Activated CD8-positive, alpha-beta memory T cell treated with anti-CD3 and anti-CD28 coated beads, Interleukin-2, amount 50 U/mL, for 48 hours (primary cell): ENCODE results near the gene CEP295NL.
"Not testable (repeated sequence)": the region's sequence is repeated elsewhere in the genome, so short reads cannot be mapped to it uniquely, and the experiment has no call there.

Source experiments
- DNase-seq: peaks from one replicate; pipeline ENCODE4 v3.0.0-alpha.2; 2020

The CEP295NL gene

DNA sequence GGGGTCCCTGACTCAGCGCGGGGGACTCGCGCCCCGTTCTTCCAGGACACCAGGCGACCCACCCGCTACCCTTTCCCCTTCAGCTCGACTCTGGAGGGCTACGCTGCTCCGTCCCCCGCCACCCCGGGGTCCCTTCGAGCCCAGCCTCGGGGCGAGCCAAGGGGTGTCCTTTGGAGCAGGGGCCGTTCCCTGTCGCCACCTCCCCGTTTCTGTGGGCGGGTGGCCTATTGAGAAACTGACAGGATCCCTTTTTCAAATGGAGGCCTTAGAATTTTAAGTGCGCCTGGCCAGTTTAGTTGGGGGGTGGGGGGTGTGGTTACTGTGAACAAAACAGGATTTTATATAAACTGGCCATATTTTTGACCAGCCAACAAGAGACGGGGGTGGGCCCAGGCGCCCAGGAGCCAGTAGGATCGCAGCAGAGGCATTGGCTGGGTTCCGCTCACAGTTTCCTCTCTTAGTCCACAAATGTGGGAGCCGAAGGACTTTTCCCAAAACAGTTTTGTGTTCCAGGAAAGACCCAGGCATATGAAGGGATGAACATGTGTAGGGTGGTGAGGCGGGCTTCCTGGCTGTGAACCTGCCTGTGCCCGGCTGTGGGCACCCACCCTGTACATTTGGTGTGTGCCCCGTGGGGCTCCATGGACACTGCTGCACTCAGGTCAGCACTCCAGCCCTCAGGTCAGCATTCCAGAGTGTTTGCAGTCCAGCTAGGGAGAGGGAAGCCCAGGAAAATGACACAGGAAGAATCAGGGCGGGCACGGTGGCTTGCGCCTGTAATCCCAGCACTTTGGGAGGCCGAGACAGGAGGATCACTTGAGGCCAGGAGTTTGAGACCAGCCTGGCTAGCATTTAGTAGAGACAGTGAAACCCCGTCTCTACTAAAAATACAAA, 22.9 kb upstream of the CEP295NL start:
- DNase-seq, result no peak

DNA sequence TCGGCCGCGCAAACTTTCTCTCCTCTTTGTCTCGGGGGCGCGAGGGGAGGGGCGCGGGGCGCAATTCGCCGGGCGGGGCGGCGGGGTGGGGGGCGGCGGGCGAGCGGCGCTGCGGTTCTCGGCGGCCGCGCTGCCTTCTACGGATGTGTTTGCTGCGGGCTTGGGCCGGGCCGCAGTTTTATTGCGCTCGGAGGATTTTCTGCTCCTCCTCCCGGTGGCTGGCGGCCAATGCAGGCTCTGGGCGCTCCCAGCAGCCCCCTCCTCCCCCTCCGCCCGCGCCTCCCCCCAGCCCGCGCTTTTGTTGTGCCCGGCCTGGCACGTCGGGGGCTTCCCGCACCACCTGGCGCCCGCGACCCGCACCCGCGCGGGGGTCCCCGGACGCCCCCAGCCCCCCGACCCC, 22.2 kb upstream of the CEP295NL start, which contains the start of gene TIMP2:
TSS of gene TIMP2 (minus strand) at position 154 of the 400 bp plus-strand sequence. CDS start 299 bp downstream, outside the sequence.
- DNase-seq, result peak; percentile 78

DNA sequence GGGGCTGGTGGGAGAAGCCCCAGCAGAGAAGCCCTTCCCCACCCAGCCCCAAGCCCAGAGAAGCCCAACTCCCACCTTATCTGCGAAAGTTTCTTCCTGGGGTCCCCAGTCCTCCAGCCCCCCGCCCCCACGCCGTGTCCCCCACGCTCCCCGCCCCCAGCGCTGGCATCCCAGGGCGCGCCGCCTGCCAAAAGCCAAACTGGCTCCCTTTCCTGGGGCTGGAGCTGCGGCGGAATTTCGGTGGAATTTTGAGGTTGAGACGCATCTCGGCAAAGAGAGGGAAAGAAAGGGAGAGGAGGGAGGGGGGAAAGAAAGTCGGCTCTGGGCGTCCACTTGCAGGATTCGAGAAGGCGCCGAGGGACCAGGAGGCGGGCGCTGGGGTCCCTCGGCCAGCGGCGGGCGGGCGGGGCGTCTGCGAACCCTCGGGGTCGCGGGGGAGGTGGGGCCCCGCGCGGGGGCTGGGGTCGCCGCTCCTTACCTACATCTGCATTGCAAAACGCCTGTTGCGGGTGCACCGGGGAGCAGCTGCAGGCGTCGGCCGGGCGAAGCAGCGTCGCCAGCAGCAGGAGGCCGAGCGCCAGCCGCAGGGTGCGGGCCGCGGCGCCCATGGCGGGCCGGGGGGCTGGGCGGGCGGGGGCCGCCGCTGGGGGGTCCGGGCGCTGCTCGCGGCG, 21.6 kb upstream of the CEP295NL start:
- DNase-seq, result no peak

DNA sequence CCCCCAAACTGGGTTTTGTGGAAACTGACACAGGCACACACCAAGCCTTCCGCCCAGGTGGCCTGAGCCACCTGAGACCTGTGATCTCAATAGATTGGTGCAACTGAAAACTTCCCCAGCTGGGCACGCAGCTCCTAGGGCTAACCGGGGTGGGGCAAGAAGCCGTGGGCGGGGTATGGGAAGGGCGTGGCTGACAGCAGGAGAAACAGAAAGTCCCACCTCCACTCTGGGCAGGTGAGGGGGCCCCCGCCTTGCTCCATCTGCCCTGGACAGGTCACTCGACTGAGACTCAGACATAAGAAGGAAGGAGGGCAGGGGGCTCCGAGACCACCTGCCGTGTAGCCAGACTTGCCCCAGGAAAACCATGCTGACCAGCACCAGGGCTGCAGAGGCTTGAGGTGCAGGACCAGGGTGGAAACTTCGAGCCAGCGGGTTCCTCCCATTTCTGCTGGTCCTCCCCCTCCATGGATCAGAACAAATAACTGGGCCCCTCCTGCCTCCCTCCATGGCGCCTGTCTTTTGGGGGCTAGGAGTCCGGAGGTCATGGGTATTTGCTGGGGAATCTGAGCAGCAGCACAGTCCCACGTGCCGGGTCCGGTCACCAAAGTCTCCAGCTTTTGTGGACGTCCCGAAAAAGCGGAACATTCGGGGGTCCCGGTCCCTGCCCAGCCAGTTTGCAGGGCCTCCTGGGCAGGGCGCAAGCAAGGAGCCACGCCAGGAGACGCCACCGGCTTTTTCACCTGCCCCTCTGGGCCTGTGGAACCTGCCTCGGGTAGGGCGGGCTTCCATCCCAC, 20.9 kb upstream of the CEP295NL start:
- DNase-seq, result peak; percentile 70

DNA sequence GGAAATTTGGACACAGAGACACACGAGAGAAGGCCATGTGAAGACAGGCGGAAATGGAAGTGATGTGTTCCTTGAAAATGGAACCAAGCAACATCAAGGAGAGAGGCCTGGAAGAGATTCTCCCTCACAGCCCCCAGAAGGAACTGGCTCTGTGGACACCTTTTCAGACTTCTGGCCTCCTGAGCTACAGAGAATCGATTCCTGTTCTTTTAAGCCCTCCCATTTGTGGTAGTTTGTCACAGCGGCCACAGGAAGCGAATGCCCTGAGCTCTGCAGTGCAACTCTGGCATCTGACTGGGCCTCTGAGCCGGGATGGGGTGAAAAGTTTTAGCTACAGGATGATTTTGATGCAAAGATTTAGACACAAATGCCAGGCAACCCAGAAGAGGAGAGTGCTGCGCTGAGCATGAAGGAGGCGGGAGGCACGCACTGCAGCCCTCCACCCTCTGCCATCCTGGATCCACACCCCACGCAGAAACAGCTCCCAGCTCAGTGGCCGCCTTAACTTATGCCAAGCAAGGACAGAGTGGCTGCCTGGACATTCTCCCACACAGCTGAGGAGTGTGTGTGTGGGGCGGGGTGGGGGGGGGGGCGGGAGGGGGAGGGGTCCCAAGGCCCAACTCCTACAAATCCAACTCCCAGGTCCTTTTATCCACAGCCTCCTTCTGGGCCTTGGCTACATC, 20.0 kb upstream of the CEP295NL start:
- no peak for DNase-seq

DNA sequence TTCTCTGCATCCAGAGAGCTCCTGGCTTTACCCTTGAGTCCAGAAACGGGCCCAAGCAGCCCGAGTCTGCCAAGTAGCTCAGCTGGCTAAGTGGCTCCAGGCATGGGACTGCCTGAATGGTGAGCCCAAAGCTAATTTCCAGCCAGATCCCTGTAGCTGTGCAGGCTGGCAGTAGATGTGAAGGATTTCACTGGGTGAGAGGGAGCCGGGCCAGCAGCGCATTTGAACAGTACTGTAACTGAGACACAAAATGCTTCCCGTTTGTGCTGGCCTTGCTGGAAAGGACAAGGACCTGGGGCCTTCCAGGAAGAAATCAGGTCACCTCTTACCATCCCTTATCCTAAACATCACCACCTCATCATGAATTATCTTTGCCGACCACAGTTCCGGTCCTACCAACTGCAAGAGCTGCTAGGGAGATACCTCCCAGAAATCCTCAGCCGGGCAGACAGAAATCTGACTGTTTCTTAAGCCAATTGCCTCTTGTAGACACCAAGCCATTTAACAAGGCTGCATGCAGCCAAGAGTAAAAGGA, 18.5 kb upstream of the CEP295NL start:
- no peak for DNase-seq

DNA sequence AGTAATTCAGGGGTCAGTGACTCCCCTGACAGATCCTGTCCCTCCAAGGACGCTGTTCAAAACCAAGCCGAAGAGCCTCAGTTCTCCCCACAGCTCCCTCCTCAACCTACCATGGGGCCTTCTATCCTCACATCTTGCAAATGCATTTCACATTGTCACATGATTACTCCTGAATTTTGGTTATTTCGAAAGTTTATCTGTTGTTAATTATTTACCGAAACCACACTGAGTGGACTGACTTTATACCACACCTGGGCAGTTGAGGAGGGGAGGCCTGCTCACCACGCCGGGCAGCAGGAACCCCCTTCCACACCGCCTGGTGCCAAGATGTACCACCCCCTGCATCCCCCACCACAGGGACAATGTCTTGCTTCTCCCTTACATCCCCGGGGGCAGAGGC, 17.5 kb upstream of the CEP295NL start:
- no peak for DNase-seq

DNA sequence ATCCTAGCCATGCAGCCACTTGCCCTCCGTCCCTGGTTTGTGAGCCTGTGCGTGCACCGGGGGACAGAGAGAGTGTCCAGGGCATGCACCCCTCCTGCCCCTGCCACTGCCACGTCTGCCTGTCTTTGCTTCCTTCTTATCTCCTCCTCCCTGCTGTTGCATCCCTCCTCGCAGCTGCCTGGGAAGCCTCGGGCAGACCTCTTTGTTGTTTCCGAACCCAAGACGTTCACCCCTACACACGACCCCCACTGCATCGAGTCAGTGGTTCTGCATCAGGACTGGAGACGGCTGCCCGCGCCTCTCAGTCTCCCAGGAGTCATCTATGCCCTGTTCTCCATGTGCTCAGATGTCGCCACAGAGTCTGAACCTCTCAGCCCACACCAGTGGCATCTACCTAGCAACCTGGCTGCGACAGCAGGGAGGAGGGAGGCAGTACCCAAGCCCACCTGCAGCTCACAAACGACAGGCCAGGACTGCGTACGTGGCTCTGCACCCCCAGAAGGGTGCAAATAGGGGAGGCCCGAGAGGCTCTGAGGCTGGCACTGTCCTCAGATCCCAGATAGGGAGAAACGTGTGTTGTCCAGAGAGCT, 17.0 kb upstream of the CEP295NL start:
- no peak for DNase-seq

DNA sequence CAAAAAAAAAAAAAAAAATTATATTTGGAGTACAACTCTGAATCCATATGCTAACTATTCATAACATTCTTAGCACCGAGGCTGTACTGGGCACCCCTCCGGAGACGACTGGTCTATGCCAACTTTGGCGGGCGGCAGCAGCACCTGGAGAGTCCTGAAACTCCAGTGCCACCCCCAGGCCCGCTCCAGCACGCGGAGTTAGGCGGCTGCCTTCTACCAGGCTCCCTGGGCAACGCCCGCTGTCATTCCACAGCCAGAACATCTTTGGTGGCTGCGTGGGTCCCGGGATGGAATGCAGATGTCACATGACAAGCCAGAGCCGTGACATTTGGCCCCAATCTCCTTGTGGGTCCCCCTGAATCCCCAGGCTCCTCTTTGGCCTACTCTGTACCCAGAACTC, 16.0 kb upstream of the CEP295NL start:
- no peak for DNase-seq

DNA sequence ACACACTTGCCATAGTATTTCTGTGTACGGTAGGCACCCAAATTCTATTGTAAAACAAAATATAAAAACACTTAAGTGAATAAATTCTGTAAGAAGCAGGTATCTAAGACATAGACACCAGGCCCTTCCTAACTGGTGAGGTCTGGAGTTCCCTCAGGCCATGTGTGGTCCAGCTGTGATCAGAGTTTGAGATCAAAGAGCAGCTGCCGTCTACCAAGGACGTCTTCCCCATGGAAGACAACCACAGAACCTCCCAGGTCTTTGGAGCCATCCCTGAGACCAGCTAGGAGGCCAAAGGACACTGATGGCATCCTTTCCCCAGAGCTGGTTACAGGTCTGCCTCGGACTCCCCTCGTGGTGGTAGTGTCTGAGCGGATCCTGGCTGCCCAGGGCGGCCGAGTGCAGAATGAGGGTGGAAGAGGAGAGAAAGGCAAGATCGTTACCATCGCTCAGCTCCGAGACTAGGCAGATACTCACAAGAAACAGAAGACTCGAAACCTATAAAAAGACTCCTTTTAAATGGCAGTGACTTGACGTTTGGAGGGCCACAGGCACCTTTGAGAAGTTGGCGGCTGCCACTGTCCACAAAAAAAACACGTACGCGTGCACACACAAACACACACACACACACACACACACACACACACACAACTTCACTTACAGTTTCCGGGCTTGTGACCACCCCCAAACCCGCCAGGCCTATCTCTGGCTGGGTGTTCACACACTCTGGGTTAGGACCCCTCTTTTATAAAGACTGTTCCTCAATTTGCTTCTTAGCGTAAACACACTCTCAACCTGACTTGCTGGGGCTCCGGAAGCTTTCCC, 14.7 kb upstream of the CEP295NL start:
- no peak for DNase-seq

DNA sequence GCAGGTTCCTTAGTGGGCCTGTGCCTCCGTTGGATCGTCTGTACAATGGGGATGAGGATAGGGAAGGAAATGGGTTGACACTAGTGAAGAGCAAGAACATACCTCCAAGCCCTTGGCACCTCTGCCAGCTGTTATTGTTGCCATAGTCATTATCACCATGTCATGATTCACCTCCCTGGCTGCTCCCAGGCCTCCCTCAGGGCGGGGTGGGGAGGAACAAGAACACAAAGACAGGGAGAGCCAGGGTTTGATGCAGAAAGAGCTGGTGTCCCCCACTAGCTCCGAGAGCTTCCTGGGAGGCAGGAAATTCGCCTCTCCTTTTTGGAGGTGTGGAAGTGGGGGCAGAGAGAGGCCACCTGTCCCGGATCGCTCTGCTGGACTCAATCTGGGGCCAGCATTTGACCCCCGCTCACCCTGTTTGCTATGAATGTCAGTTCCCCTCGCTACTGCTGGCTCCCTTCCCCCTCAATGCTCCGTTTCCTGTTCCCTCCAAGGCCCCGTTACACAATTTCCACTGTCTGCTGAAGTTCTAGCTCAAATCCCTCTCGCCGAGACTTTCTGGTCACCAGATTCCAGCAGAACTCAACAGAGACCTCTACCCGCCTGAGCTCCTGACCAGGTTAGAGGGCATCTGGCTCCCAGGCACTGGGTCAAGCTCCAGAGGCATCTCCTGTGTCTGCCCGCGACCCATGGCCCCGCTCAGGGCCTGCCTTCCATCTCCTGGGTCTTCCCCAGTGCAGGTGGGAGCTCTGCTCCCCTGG, 13.1 kb upstream of the CEP295NL start:
- DNase-seq, result no peak

DNA sequence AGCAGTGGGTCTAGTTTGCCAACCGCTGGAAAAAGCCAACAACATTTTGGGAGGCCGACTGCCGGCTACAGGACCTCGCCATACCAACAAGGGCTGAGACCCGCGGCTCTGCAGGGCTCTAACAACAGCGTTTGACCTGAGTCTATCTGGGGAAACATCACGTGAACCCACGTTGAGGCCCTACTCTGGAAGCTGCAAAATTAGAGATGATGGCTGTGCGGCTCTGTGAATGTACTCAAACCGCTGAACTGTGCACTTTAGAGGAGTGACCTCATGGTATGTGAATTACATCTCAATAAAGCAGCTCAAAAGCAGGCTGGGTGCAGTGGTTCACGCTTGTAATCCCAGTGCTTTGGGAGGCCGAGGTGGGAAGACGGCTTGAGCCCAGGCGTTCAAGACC, 10.1 kb upstream of the CEP295NL start:
- DNase-seq, result no peak

DNA sequence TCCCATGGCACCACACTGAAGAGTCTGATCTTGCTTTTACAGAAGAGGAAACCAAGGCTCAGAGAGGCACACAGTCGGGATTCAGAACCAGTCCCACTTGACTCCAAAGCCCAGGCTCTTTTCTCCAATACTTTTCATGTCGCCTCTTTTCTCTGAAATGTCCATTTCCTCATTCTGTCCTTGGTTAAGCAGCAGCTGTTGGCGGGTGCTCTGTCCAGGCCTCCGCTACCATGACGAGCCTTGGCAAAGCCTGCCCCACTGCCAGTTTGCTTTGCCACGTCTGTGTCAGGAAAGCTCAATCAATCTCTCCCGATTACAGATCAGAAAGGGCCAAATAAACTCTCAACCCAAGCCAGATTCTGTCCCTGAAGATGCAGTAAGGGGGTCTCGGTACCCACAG, 9.1 kb upstream of the CEP295NL start:
- no peak for DNase-seq

DNA sequence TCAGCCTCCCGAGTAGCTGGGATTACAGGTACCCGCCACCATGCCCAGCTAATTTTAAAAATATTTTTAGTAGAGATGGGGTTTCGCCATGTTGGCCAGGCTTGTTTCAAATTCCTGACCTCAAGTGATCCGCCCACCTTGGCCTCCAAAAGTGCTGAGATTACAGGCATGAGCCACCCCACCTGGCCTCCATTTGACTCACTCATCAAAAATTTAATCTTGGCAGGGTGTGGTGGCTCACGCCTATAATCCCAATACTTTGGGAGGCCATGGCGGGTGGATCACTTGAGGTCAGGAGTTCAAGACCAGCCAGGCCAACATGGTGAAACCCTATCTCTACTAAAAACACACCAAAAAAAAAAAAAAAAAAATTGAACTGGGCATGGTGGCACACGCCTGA, 8.5 kb upstream of the CEP295NL start:
- DNase-seq, result not testable (repeated sequence)

DNA sequence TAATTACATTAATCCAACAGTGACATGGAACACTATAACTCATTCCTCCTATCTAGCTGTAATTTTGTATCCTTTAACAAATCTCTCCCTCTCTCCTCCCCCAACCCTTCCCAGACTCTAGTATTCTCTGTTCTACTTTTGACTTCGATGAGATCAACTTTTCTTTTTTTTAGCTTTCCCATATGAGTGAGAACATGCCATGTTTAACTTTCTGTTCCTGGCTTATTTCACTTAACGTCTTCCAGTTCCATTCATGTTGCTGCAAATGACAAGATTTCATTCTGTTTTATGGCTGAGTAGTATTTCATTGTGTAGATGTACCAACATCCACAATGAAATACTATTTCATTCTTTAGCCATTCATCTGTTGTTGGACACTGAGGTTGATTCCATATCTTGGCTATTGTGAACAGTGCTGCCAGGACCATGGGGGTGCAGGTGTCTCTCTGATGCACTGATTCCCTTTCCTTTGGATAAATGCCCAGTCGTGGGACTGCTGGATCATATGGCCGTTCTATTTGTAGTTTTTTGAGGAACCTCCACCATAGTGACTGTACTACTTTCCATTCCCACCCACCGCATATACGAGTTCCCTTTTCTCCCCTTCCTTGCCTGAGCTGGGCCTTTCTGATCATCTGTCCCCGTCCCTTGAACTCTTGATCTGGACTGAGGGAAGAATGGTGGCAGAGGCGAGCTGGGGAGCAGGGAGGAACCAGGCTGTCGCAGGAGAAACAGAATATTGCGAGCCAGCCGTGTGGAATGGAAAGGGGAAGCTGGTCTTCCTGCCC, 7.7 kb upstream of the CEP295NL start:
- DNase-seq, result no peak

DNA sequence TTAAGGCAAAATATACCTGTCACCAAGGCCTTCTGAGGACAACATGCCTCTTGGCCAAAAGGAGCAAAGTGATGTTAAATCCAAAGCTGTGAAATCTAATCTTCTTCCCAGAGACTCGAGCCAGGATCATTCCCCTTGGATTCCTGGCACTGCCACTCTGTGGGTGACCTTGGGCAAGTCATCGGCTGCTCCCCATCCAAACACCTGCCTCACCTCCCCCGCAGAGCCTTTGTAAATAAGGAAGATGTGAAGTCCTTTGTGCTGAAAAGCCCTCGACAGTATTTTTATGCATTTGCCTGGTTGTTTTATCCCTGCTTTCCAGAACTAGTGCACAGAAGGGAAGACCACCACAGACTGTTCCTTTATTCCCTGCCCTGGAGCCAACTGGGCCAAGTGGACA, 5.4 kb upstream of the CEP295NL start:
- DNase-seq, result no peak

DNA sequence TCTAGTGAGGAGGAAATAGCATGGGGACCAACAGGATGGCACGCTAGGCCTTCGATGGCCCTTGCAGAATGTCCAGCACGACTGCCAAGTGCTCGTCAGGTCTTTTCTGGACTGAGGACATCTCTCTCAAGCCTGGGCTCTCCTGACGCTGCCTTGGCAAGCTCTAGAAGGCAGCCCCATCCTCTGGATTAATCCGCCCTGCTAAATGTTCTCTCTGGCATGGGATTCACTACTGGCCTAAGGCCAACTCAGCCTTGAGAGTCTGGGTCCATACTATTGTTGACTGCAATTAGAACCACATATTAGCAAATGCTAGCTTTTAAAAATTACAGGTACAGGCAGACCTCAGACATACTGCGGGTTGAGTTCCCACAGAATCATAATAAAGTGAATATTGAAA, 2.5 kb upstream of the CEP295NL start:
- DNase-seq, result no peak

DNA sequence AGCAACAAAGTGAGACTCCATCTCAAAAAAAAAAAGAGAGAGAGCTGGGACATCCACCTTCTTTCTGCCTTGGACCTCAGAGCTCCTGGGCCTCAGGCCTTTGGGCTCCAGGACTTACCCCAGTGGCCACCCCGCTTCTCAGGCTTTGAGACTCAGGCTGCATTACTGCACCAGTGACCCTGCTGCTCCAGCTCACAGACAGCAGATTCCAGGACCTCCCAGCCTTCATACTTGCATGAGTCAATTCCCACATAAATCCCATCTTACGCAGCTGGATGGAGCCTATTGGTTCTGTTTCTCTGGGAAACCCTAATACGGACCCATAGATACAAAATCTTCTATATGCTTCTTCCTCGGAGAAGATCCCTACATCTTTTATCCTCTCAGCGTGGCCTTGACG, 2.1 kb upstream of the CEP295NL start:
- no peak for DNase-seq

DNA sequence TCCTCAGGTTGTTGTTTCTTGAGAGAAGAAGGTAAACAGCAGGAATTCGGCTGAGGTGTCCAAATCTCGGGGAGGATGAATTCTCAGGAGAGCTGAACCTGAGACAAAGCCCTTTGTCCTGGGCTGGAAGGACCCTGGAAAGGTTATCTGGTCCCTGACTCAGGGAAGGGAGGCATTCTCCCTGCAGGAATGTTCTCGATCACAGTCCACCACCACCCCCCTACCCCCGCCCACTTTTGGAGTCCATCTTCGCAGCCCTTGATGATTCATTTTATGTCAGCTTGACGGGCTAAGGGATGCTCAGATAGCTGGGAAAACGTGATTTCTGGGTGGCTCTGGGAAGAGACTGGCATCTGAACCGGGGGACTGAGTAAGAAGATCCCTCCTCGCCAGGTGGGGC, 1.4 kb upstream of the CEP295NL start:
- no peak for DNase-seq

DNA sequence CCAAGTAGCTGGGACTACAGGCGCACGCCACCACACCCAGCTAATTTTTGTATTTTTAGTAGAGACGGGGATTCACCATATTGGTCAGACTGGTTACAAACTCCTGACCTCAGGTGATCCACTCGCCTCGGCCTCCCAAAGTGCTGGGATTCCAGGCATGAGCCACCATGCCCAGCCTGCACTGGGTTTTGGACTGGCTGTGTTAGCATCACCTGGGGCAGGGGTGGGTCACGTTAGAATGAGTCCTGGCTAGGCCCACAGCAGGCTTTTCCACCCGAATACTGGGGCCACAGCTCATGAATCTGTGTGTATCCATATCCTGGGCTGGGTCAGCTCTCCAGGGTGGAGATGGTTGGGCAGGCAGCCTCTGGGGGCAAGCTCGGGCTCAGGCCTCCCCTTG, 770 bp downstream of the CEP295NL start:
- DNase-seq, result not testable (repeated sequence)
